ENCODE measurements around the gene CIITA.

CIITA gene

GRCh38 chr16:10834766-10835165 is 42.2 kb upstream of the CIITA start:
- H3K4me1 ChIP-seq (ENCODE audit: control insufficient read depth in 2 of 2, insufficient read depth in 2 of 2, low read length in 2 of 2), result no peaks in the 10 kb centered on the region
- H3K9me3 ChIP-seq (ENCODE audit: control insufficient read depth in 2 of 2, low read length in 2 of 2), result no peaks in the 10 kb centered on the region
- H3K4me3 ChIP-seq (ENCODE audit: low read length in 2 of 2), result no peak overlapping the region
- H3K36me3 ChIP-seq (ENCODE audit: control insufficient read depth in 2 of 2, insufficient read depth in 2 of 2, low read length in 2 of 2), result no peaks in the 10 kb centered on the region
- no peak overlapping the region for H3K9ac ChIP-seq (ENCODE audit: low read depth in 1 of 2, low read length in 2 of 2)
- H3K27ac ChIP-seq (ENCODE audit: low read depth in 2 of 2, low read length in 2 of 2), result no peak overlapping the region
- no peaks in the 10 kb centered on the region for H3K27me3 ChIP-seq (ENCODE audit: control insufficient read depth in 2 of 2, insufficient read depth in 2 of 2, low read length in 2 of 2)

DNA sequence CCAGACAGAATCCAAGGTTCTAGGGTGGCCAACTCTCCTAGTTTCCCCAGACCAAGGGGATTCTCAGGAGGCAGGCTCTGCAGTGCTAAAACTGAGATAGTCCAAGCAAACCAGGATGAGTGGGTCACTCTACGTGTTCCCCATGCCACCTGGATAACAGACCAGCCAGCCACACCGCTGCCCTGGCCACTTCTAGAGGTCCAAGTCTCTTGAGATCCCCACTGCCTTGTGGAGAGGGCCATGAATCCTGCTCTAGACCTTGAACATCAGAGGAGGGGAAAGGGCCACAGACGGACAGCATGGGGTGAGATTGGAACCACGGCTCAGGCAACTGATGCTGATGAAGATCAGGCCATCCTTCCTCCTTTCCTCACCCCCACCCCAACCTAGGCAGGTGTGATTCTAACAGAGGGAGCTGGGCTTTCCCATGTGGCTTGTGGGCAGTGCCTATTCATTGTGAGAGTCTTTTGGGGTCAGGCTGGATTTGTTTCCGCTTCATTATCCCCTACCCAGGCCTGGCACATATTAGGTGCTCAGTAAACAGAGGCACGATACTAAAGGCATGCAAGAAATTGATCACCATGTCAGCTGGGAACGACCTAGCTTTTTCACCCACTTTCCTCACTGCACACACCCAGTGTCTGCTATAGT is 41.6 kb upstream of the CIITA start:
- H3K4me1 ChIP-seq (ENCODE audit: control insufficient read depth in 2 of 2, insufficient read depth in 2 of 2, low read length in 2 of 2), result no peaks in the 10 kb centered on the region
- H3K27ac ChIP-seq (ENCODE audit: low read depth in 2 of 2, low read length in 2 of 2), result no peak overlapping the region
- H3K27me3 ChIP-seq (ENCODE audit: control insufficient read depth in 2 of 2, insufficient read depth in 2 of 2, low read length in 2 of 2), result no peaks in the 10 kb centered on the region
- H3K36me3 ChIP-seq (ENCODE audit: control insufficient read depth in 2 of 2, insufficient read depth in 2 of 2, low read length in 2 of 2), result no peaks in the 10 kb centered on the region
- H3K9me3 ChIP-seq (ENCODE audit: control insufficient read depth in 2 of 2, low read length in 2 of 2), result no peaks in the 10 kb centered on the region
- no peak overlapping the region for H3K4me3 ChIP-seq (ENCODE audit: low read length in 2 of 2)
- H3K9ac ChIP-seq (ENCODE audit: low read depth in 1 of 2, low read length in 2 of 2), result no peak overlapping the region

DNA sequence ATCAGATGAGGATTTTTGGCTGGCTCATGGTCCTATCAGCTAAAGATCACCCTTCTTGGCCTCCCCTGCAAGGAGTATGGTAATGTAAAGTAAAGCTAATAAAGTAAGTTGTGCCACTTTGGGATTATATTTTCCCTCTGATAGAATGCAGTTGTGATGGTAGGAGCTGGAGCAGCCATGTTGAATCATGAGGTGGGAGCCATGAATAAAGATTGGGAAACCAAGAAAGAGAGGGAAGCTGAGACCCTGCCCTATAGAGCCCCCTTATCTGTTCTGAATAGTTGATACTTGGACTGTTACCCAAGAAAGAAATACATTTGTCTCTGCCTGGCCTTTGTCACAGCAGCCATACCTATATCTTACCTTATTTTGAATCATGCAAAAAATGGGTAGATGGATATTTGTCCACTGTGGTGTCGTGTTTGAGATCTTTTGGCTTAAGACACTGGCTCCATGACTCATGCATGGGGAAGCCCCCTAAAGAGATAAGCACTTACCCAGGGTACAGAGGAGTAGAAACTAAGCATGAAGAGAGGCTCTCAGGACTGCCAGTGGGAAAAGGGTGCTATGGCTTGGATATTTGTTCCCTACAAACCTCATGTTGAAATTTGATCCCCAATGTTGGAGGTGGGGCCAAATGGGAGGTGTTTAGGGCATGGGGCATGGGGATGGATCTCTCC is 40.7 kb upstream of the CIITA start:
- H3K4me1 ChIP-seq (ENCODE audit: control insufficient read depth in 2 of 2, insufficient read depth in 2 of 2, low read length in 2 of 2), result no peaks in the 10 kb centered on the region
- no peaks in the 10 kb centered on the region for H3K9me3 ChIP-seq (ENCODE audit: control insufficient read depth in 2 of 2, low read length in 2 of 2)
- H3K36me3 ChIP-seq (ENCODE audit: control insufficient read depth in 2 of 2, insufficient read depth in 2 of 2, low read length in 2 of 2), result no peaks in the 10 kb centered on the region
- H3K27ac ChIP-seq (ENCODE audit: low read depth in 2 of 2, low read length in 2 of 2), result no peak overlapping the region
- no peak overlapping the region for H3K9ac ChIP-seq (ENCODE audit: low read depth in 1 of 2, low read length in 2 of 2)
- no peaks in the 10 kb centered on the region for H3K27me3 ChIP-seq (ENCODE audit: control insufficient read depth in 2 of 2, insufficient read depth in 2 of 2, low read length in 2 of 2)
- H3K4me3 ChIP-seq (ENCODE audit: low read length in 2 of 2), result no peak overlapping the region

- Histone ChIP-seq H3K36me3 (ENCODE audit: control insufficient read depth in 2 of 2, insufficient read depth in 2 of 2, low read length in 2 of 2) (no peaks in the 10 kb centered on the region), H3K9me3 (ENCODE audit: control insufficient read depth in 2 of 2, low read length in 2 of 2) (no peaks in the 10 kb centered on the region), H3K4me3 (ENCODE audit: low read length in 2 of 2) (no peak overlapping the region), H3K27ac (ENCODE audit: low read depth in 2 of 2, low read length in 2 of 2) (no peak overlapping the region), H3K4me1 (ENCODE audit: control insufficient read depth in 2 of 2, insufficient read depth in 2 of 2, low read length in 2 of 2) (no peaks in the 10 kb centered on the region), H3K27me3 (ENCODE audit: control insufficient read depth in 2 of 2, insufficient read depth in 2 of 2, low read length in 2 of 2) (no peaks in the 10 kb centered on the region), H3K9ac (ENCODE audit: low read depth in 1 of 2, low read length in 2 of 2) (no peak overlapping the region)
Measured at GRCh38 chr16:10838621-10839278, 38.3 kb upstream of the CIITA start.

DNA sequence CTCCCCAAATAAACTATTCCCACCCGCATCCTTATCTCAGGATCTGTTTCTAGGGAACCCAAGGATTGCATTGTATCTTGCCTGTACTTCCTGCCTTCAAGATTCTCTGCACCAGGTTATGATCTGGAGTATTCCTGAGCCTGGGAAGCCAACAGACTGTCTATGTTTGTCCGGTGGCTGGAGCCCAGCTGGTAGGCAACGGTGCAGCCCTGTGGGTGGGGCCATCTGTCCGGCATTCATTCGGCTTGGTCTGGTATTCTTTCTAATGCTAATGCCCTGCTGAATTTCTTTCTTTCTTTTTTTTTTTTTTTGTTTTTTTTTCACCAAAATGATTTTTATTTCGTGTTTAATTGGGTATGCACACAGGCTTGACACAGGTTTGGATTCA is 37.7 kb upstream of the CIITA start:
- H3K9me3 ChIP-seq (ENCODE audit: control insufficient read depth in 2 of 2, low read length in 2 of 2), result no peaks in the 10 kb centered on the region
- H3K36me3 ChIP-seq (ENCODE audit: control insufficient read depth in 2 of 2, insufficient read depth in 2 of 2, low read length in 2 of 2), result no peaks in the 10 kb centered on the region
- no peaks in the 10 kb centered on the region for H3K27me3 ChIP-seq (ENCODE audit: control insufficient read depth in 2 of 2, insufficient read depth in 2 of 2, low read length in 2 of 2)
- no peak overlapping the region for H3K27ac ChIP-seq (ENCODE audit: low read depth in 2 of 2, low read length in 2 of 2)
- no peaks in the 10 kb centered on the region for H3K4me1 ChIP-seq (ENCODE audit: control insufficient read depth in 2 of 2, insufficient read depth in 2 of 2, low read length in 2 of 2)
- no peak overlapping the region for H3K4me3 ChIP-seq (ENCODE audit: low read length in 2 of 2)
- no peak overlapping the region for H3K9ac ChIP-seq (ENCODE audit: low read depth in 1 of 2, low read length in 2 of 2)

DNA sequence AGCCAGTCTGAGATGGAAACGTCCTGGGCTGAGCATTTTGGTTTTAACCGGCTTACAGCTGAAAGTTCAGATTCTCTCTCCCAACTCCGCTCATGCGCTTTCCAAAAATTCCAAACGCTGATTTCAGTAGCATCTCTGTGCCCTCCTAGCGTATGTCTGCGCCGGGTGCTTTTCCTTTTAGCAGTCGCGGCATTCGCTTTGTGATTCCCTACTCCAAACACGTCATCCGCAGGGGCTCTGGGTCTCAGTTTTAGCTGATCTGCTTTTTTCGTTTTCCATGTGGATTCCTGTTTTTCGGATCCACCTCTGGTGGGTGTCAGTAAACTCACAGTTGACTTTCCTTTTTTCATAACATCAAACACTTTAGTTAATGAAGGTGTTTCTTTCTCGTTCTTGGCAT is 36.3 kb upstream of the CIITA start:
- H3K27me3 ChIP-seq (ENCODE audit: control insufficient read depth in 2 of 2, insufficient read depth in 2 of 2, low read length in 2 of 2), result no peaks in the 10 kb centered on the region
- no peak overlapping the region for H3K27ac ChIP-seq (ENCODE audit: low read depth in 2 of 2, low read length in 2 of 2)
- no peak overlapping the region for H3K4me3 ChIP-seq (ENCODE audit: low read length in 2 of 2)
- no peaks in the 10 kb centered on the region for H3K9me3 ChIP-seq (ENCODE audit: control insufficient read depth in 2 of 2, low read length in 2 of 2)
- no peak overlapping the region for H3K9ac ChIP-seq (ENCODE audit: low read depth in 1 of 2, low read length in 2 of 2)
- H3K36me3 ChIP-seq (ENCODE audit: control insufficient read depth in 2 of 2, insufficient read depth in 2 of 2, low read length in 2 of 2), result no peaks in the 10 kb centered on the region
- no peaks in the 10 kb centered on the region for H3K4me1 ChIP-seq (ENCODE audit: control insufficient read depth in 2 of 2, insufficient read depth in 2 of 2, low read length in 2 of 2)

DNA sequence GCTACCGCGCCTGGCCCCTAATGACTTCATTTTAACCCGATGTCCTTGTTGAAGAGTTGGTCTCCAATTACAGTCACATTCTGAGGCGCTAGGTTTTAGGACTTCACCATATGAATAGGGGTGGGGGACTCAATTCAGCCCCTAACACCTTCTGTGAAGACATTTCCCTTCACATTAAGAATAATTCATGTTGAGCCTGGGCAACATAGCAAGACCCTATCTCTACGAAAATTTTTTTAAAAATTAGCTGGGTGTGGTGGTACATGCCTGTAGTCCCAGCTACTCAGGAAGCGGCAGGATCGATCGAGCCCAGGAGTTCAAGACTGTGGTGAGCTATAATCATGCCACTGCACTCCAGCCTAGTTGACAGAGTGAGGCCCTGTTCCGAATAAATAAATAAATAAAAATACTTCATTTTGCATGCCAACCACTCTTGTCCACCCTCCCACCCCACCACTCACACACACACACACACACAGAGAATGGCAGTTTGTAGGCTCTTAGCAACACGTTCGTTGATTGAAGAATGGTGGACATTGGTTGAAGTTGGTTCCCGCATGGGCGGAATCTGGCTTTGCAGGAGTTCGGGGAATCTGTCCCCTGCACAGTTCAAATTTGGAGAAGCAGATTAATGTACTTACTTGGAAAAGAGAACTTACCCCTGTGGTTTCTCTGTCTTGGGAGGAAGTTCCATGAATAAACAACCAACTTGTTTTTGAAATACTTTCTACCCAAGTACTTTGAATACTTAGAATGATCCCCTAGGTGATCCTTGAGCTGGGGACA is 30.6 kb upstream of the CIITA start:
- Histone ChIP-seq H3K9ac (ENCODE audit: low read depth in 1 of 2, low read length in 2 of 2) (no peak overlapping the region), H3K9me3 (ENCODE audit: control insufficient read depth in 2 of 2, low read length in 2 of 2) (no peaks in the 10 kb centered on the region), H3K27me3 (ENCODE audit: control insufficient read depth in 2 of 2, insufficient read depth in 2 of 2, low read length in 2 of 2) (no peaks in the 10 kb centered on the region), H3K27ac (ENCODE audit: low read depth in 2 of 2, low read length in 2 of 2) (peak overlapping the region; percentile 38 to 65), H3K4me3 (ENCODE audit: low read length in 2 of 2) (no peak overlapping the region), H3K36me3 (ENCODE audit: control insufficient read depth in 2 of 2, insufficient read depth in 2 of 2, low read length in 2 of 2) (no peaks in the 10 kb centered on the region), H3K4me1 (ENCODE audit: control insufficient read depth in 2 of 2, insufficient read depth in 2 of 2, low read length in 2 of 2) (no peaks in the 10 kb centered on the region)

GRCh38 chr16:10847176-10847575 is 29.8 kb upstream of the CIITA start:
- H3K27me3 ChIP-seq (ENCODE audit: control insufficient read depth in 2 of 2, insufficient read depth in 2 of 2, low read length in 2 of 2), result no peaks in the 10 kb centered on the region

DNA sequence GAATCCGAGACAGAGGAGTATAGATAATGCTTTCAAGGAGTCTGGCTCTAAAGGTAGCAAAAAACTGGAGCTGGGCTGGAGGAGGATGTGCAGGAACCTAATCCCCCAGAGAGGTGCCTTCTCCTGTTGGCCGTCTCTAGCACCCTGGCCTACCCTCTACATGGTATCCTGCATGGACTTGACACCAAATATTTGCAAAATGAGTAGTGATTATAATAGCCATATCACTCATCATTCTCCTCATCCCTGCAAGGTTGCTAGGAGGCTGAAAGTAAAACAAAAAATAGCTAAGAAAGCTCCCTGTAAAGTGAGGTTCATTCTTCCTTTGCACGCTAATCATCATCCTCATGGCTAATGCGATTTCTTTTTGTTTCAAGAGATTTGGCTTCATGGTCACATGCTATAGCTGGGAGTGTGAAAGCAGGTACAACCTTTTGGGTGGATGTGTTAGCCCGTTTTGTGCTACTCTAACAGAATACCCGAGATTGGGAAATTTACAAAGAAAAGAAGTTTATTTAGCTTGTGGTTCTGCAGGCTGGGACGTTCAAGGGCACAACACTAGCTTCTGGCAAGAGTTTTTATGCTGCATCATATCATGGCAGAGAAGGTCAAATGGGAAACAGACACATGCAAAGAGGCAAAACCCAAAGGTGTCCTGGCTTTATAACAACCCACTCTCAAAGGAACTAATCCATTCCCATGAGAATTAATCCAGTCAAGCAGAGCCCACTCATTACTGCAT is 27.1 kb upstream of the CIITA start:
- Histone ChIP-seq H3K27ac (ENCODE audit: low read depth in 2 of 2, low read length in 2 of 2) (no peak overlapping the region), H3K4me1 (ENCODE audit: control insufficient read depth in 2 of 2, insufficient read depth in 2 of 2, low read length in 2 of 2) (no peaks in the 10 kb centered on the region), H3K4me3 (ENCODE audit: low read length in 2 of 2) (no peak overlapping the region), H3K9me3 (ENCODE audit: control insufficient read depth in 2 of 2, low read length in 2 of 2) (no peaks in the 10 kb centered on the region), H3K36me3 (ENCODE audit: control insufficient read depth in 2 of 2, insufficient read depth in 2 of 2, low read length in 2 of 2) (no peaks in the 10 kb centered on the region), H3K27me3 (ENCODE audit: control insufficient read depth in 2 of 2, insufficient read depth in 2 of 2, low read length in 2 of 2) (no peaks in the 10 kb centered on the region), H3K9ac (ENCODE audit: low read depth in 1 of 2, low read length in 2 of 2) (no peak overlapping the region)

More at GRCh38 chr16:10847176-10847575, 29.8 kb upstream of the CIITA start:
- Histone ChIP-seq H3K27ac (ENCODE audit: low read depth in 2 of 2, low read length in 2 of 2) (peak overlapping the region; percentile 38 to 65), H3K4me3 (ENCODE audit: low read length in 2 of 2) (no peak overlapping the region), H3K9ac (ENCODE audit: low read depth in 1 of 2, low read length in 2 of 2) (no peak overlapping the region), H3K36me3 (ENCODE audit: control insufficient read depth in 2 of 2, insufficient read depth in 2 of 2, low read length in 2 of 2) (no peaks in the 10 kb centered on the region), H3K4me1 (ENCODE audit: control insufficient read depth in 2 of 2, insufficient read depth in 2 of 2, low read length in 2 of 2) (no peaks in the 10 kb centered on the region), H3K9me3 (ENCODE audit: control insufficient read depth in 2 of 2, low read length in 2 of 2) (no peaks in the 10 kb centered on the region)

All from mucosa of rectum (tissue), 2 donors.